NCI-H1092 treated with DMSO at 0.1 percent for 48 hours (cell line): ENCODE measurements around the gene LGALS3.
A peak's percentile ranks its signal among the peaks of the same experiment; 100 is the strongest.

Source experiments
- DNase-seq: peaks from one replicate; lab custom pipeline; 2025; lab: John Stamatoyannopoulos, UW

The LGALS3 gene

GRCh38 chr14:55114720-55115119 lies 14.3 kb upstream of the LGALS3 start:
- no peak for DNase-seq

- no peak for DNase-seq
Measured at GRCh38 chr14:55115460-55115859, 13.6 kb upstream of the LGALS3 start.

GRCh38 chr14:55115861-55116245 lies 13.2 kb upstream of the LGALS3 start:
- no peak for DNase-seq

GRCh38 chr14:55116246-55117030 lies 12.6 kb upstream of the LGALS3 start:
- no peak for DNase-seq

GRCh38 chr14:55117803-55118441 lies 11.1 kb upstream of the LGALS3 start:
- DNase-seq, result no peak

GRCh38 chr14:55118761-55119160 lies 10.3 kb upstream of the LGALS3 start:
- no peak for DNase-seq

GRCh38 chr14:55120571-55121495 lies 8.2 kb upstream of the LGALS3 start:
- no peak for DNase-seq

- DNase-seq, result no peak
Measured at GRCh38 chr14:55121628-55122439, 7.2 kb upstream of the LGALS3 start.

GRCh38 chr14:55122440-55122986 lies 6.5 kb upstream of the LGALS3 start:
- DNase-seq, result no peak

GRCh38 chr14:55123101-55123500 lies 6.0 kb upstream of the LGALS3 start:
- DNase-seq, result no peak

- no peak for DNase-seq
Measured at GRCh38 chr14:55123852-55124639, 5.0 kb upstream of the LGALS3 start.

- DNase-seq, result no peak
Measured at GRCh38 chr14:55124774-55125386, 4.2 kb upstream of the LGALS3 start.

GRCh38 chr14:55125403-55125802 lies 3.6 kb upstream of the LGALS3 start:
- no peak for DNase-seq

- DNase-seq, result no peak
Measured at GRCh38 chr14:55126034-55126433, 3.0 kb upstream of the LGALS3 start.

- no peak for DNase-seq
Measured at GRCh38 chr14:55126932-55127459, 2.1 kb upstream of the LGALS3 start.

- DNase-seq, result no peak
Measured at GRCh38 chr14:55127460-55127951, 1.5 kb upstream of the LGALS3 start.

GRCh38 chr14:55128386-55129085 lies 516 bp upstream of the LGALS3 start:
- no peak for DNase-seq

GRCh38 chr14:55129428-55130195 lies 560 bp downstream of the LGALS3 start:
- peak; percentile 14 for DNase-seq
